Measurements from ENCODE around the gene PABPN1L. TPM values are rescaled to one million over a fixed set of nuclear protein-coding genes. Genes with fewer than 3 reads are reported as not detected.

PABPN1L gene
- total and polyA plus RNA-seq, 2 of the 8 experiments (the other 6 are each of a cell fraction or from before 2014, with no cell fraction given), result not detected

DNA sequence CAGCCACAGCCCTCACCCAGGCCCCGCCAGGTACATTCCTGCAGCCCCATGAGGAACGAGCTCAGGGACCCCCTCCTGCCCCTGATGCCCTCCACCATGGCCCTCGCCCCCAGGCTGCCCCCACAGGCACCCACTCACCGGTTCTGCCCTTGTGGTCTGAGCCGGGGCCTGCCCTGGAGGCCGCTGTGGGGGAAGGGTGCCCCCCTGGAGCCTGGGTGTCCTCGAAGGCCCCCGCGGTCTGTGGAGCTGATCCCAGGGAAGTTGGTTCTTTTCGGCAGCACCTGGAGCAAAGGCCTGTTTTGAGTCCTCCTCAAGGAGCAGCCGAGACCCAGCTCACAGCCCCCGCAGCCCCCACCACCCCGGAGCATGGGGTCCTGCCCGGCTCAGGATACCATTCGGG, 2.4 kb downstream of the PABPN1L start:
- CTCF ChIA-PET (ENCODE audit: partially characterized antibody), result interaction anchor here (1.3 to 1.8 kb wide), 3 partner anchors 48 to 112 kb away, joined by 4 to 5 read pairs (median 4); no protein-coding TSS in a partner anchor
- Histone ChIP-seq H3K4me3 (ENCODE audit: extremely low read depth in 1 of 4, insufficient read depth in 2 of 4, low read depth in 3 of 4, low read length in 4 of 4) (no peak overlapping the region), H4K8ac (ENCODE audit: extremely low read depth, insufficient read depth, low read length) (no peak overlapping the region), H4K20me1 (replicated peaks in 1 of 2; ENCODE audit: control insufficient read depth in 1 of 2, insufficient read depth in 2 of 2, low read length in 2 of 2) (peaks cover 0 to 4% of the 10 kb centered on the region in 2 experiments), H3K9me3 (ENCODE audit: insufficient read depth in 2 of 2, low read depth in 1 of 2, low read length in 1 of 2) (no peaks in the 10 kb centered on the region), H3K79me2 (ENCODE audit: control insufficient read depth in 1 of 2, insufficient read depth in 2 of 2, low read length in 2 of 2) (no peaks in the 10 kb centered on the region), H3K56ac (replicated peaks; ENCODE audit: insufficient read length, low read depth, low read length) (no peak overlapping the region), H4K91ac (replicated peaks; ENCODE audit: insufficient read length, low read length) (no peak overlapping the region), H2BK15ac (ENCODE audit: low read length) (no peak overlapping the region), H3K9ac (replicated peaks in 1 of 4; ENCODE audit: extremely low read depth in 1 of 4, low read depth in 3 of 4, low read length in 3 of 4) (no peak overlapping the region), H3K23ac (ENCODE audit: insufficient read length) (no peak overlapping the region), H3K36me3 (ENCODE audit: control insufficient read depth in 2 of 4, insufficient read depth in 4 of 4, low read length in 3 of 4) (peaks cover 11 to 20% (median 14%) of the 10 kb centered on the region in 4 experiments), H3K4me1 (replicated peaks in 1 of 4; ENCODE audit: control insufficient read depth in 3 of 4, insufficient read depth in 4 of 4, low read length in 3 of 4) (no peaks in the 10 kb centered on the region), H3K23me2 (ENCODE audit: low read depth, low read length) (no peaks in the 10 kb centered on the region), H4K5ac (ENCODE audit: insufficient read length, low read depth, low read length) (no peak overlapping the region), H2AK5ac (ENCODE audit: low read depth, low read length) (no peak overlapping the region), H2BK5ac (ENCODE audit: low read depth, low read length) (no peak overlapping the region), H2BK20ac (ENCODE audit: low read length) (no peak overlapping the region), H3K27me3 (replicated peaks in 1 of 4; ENCODE audit: control insufficient read depth in 3 of 4, extremely low read depth in 1 of 4, insufficient read depth in 3 of 4, low read length in 3 of 4) (no peaks in the 10 kb centered on the region), H2BK12ac (ENCODE audit: low read depth, low read length) (no peak overlapping the region), H3K4me2 (ENCODE audit: insufficient read depth in 1 of 2, low read depth in 2 of 2, low read length in 2 of 2) (no peak overlapping the region), H2BK120ac (replicated peaks; ENCODE audit: low read depth, low read length) (no peak overlapping the region), H3K18ac (ENCODE audit: extremely low read depth, low read length) (no peak overlapping the region), H2AFZ (ENCODE audit: low read length) (no peak overlapping the region), H3K4ac (replicated peaks; ENCODE audit: insufficient read length, low read depth, low read length) (no peak overlapping the region), H3K14ac (ENCODE audit: insufficient read length) (no peak overlapping the region), H3K79me1 (ENCODE audit: low read depth, low read length) (no peaks in the 10 kb centered on the region), H3K27ac (ENCODE audit: low read depth, low read length) (no peak overlapping the region)
- FAIRE-seq, result no peak
- no peak for TF ChIP-seq FOSL1 (IDR thresholded peaks at IDR 0.05; ENCODE audit: insufficient read depth, low read depth, low read length)
- TF ChIP-seq BRCA1 (IDR thresholded peaks at IDR 0.05; ENCODE audit: low read depth, low read length), result no peak
- no peak for TF ChIP-seq SP4 (IDR thresholded peaks at IDR 0.05; ENCODE audit: low read length)
- TF ChIP-seq KDM1A (IDR thresholded peaks at IDR 0.05; ENCODE audit: borderline replicate concordance, low read length), result no peak
- no peak for TF ChIP-seq NANOG (IDR thresholded peaks at IDR 0.05; ENCODE audit: insufficient read depth, low read depth, low read length, poor library complexity, severe bottlenecking)
- POLR2A ChIA-PET (ENCODE audit: partially characterized antibody), result interaction anchor here (0.8 to 1.8 kb wide), 8 partner anchors 9 to 305 kb away, joined by 3 to 5 read pairs (median 3); no protein-coding TSS in a partner anchor
- DNase-seq (ENCODE audit: low read depth in 1 of 2, low spot score in 2 of 2), result no peak
- WGBS, 2 experiments (ENCODE audit: extremely low coverage in 1 of 2, insufficient coverage in 1 of 2, insufficient read length in 1 of 2, insufficient replicate concordance in 2 of 2, low coverage in 1 of 2, low lambda C conversion rate in 2 of 2, missing lambda C conversion rate in 1 of 2), result 86% methylated on average over 9 of the region's 15 CpGs; no CpG with 5 or more reads in 1 of the 2 experiments

Data from H1 (cell line).